HG03108 (cell line): ENCODE measurements around the gene TRABD2A.
"Not testable (repeated sequence)": the region's sequence is repeated elsewhere in the genome, so short reads cannot be mapped to it uniquely, and the experiment has no call there.

Source experiments
- ATAC-seq: cut with Tn5 transposase; IDR thresholded peaks from one replicate; pipeline ENCODE4 v1.9.1; 2021; ENCODE audit warnings: moderate library complexity; ENCODE audit not compliant: unreplicated experiment

The TRABD2A gene, protein sequence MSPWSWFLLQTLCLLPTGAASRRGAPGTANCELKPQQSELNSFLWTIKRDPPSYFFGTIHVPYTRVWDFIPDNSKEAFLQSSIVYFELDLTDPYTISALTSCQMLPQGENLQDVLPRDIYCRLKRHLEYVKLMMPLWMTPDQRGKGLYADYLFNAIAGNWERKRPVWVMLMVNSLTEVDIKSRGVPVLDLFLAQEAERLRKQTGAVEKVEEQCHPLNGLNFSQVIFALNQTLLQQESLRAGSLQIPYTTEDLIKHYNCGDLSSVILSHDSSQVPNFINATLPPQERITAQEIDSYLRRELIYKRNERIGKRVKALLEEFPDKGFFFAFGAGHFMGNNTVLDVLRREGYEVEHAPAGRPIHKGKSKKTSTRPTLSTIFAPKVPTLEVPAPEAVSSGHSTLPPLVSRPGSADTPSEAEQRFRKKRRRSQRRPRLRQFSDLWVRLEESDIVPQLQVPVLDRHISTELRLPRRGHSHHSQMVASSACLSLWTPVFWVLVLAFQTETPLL

DNA sequence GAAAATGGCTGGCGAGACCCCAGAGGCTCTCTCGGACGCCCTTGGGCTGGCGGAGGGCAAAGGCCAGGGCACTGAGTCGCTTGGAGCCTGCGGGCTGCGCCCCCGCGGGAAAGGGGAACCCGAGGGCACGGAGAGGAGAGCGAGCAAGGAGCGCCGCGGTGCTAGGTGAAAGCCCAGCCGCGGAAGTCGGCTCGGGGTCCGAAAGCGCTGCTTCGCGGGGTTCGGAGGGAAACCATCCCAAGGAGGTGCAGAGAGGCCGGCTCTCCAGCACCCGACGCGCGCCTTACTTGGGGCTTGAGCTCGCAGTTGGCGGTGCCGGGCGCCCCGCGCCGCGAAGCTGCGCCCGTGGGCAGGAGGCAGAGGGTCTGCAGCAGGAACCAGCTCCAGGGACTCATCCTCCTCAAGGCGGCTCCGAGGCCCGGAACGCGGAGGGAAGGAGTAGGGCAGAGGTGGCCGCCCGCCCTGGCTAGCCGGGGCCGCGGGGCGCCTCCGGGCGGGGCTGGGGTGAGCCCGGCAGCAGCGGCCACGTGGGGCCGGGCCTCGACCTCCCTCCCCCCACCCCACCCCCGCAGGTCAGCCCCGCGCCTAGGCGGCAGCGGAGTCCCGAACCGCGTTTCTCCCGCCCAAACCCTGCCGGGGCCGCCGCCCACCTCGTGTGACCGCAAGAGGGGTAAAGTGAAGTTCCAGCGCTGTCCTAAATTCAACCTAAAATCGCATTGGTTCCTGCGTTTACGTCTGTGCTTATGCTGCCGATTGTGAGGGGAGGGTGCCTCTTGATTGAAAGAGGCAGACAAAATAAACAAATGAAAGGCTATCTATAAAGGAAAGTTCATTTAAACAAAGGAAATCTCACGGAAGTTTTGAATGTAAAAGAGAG is at the start of gene TRABD2A:
TSS of gene TRABD2A (minus strand) at position 440 of the 877 bp plus-strand sequence. CDS start at position 395, 45 bp downstream.
- no peak for ATAC-seq

DNA sequence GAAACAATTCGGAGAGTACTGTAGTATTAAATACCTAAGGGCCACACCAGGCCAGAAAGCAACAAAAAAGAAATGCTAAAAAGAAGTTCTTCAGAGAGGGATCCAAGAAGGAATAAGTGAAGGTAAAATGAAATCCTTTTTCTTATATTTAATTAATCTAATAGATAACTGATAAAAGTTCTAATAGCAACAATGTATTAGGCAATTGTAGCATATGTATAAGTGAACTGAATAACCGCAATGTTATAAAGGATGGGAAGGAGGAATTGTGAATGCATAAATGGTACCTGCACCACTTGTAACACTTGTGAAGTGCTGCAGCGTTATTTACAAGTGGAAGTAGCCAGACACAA is 46.4 kb upstream of the TRABD2A start:
- ATAC-seq = no peak

DNA sequence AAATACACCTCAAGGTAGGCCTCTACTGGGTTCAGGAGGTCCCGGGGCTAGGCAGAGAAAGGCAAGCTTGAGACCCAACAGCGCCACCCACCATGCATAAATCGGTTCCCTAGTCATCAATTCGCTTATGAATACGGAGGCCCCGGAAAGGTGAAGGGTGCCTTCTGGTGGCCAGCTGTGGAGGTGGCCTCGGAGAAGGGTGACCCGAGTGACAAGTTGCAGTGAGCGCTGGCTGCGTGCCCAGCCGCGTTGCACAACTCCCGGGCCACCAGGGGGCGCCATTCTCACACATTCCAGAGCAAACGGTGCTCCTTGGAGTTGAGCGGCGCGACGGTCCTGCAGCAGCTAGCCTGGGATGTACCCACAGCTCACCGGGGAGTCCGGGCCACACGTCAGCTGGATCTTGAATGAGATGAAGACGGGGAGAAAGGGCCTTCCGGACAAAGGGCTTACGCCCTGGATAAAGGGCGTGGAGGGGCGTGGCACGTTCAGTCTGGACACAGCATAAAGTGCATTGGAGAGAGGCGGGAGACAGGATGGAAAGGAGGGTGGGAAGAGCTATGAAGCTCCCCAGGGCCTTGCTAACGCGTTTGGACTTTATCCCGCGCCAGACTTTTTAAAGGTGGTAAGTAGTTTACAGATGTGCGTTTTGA is 45.0 kb upstream of the TRABD2A start:
- ATAC-seq = peak; percentile 72

DNA sequence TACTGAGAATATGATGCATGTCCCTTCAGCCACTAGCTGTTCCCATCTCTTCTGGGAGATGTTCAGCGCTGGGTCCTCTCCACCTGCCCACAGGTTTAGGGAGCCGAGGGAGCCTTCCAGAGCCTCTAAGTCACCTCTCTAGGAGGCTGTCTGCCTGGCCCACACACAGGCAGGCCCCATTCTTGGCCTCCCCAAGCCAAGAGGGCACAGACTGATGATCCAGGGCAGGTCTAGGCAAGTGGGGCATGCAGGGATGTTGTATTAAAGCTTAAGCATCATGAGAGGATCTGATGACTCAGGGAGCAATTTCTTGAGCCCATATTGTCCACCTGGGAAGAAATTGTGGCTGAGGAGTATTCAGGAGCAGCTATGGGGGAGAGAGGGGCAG is 44.4 kb upstream of the TRABD2A start:
- ATAC-seq = no peak

DNA sequence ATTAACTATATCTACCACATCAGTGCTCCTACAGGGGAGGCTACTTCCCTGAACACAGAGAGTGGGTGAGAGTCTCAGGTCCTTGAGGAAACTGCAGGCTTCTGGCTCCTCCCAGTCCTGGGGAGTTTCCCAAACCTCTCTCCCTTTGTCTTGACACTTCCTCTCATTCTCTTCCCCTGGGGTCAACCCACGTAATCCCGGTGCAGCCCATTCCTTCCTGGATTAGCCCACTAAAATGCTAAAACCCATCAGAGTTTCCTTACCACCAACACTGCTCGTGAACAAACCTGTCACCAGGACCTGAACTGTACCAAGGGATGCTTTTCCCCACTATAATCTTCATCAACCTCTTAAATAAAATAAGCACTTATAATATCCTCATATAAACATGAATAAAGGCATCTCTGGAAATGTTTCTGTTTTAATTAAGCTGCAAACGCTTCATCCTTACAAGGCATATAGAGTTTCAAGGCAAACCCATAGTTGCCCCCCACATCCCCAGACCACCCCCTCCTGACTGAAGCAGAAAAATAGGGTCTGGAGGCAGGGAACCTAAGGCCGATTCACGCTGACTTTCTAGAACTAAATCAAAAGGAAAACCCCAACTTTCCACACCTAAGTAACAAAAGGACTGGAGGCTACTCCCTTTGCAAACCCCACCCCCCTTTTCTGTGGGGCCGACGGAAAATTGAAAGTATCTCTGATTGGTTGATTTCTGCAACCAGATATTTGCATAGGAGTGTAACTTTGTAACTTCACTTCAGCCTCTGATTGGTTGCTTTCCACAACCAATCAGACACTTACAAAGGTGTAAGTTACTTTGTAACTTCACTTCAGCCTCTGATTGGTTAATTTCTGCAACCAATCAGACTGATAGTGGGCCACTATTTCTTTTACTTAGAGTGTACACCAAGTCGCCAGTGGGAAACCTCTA is 43.6 kb upstream of the TRABD2A start:
- no peak for ATAC-seq

DNA sequence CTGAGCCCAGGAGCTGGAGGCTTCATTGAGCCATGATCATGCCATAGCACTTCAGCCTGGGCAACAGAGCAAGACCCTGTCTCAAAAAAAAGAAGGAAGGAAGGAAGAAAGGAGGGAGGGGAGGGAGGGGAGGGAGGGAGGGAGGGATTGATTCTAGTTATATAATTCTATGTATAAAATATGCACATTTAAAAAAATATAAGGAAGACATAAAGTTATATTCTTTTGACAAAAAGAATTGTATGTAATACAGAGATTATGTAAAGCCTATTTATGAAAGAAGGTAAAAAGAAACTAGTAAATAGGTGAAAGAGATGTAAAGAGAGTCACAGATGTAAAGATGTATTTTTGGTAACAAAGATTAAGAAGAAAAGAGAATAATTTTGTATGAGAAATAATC is 42.1 kb upstream of the TRABD2A start:
- ATAC-seq = no peak

DNA sequence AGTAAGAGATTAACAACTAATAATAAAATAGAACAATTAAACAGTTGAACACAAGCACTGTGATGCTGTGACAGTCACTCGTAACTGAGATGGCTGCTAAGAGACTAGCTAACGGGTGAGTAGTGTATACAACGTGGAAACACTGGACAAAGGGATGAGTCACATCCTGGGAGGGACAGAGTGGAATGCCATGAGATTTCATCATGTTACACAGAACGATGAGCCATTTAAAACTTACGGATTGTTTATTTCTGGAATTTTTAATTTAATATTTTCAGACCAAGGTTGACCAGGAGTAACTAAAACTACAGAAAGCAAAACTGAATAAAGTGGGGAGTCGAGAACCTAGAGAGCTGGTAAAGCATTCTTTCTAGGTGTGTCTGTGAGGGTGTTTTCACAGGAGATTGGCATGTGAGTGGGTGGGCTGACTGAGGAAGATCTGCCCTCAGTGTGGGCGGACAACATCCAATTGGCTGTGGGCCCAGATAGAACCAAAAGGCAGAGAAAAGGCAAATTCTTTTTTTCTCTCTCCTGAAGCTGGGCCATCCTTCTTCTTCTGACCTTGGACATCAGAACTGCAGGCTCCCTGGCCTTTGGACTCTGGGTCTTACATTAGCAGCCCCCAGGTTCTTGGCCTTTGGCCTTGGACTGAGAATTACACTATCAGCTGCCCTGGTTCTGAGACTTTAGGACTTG is 39.1 kb upstream of the TRABD2A start:
- peak; percentile 33 for ATAC-seq

DNA sequence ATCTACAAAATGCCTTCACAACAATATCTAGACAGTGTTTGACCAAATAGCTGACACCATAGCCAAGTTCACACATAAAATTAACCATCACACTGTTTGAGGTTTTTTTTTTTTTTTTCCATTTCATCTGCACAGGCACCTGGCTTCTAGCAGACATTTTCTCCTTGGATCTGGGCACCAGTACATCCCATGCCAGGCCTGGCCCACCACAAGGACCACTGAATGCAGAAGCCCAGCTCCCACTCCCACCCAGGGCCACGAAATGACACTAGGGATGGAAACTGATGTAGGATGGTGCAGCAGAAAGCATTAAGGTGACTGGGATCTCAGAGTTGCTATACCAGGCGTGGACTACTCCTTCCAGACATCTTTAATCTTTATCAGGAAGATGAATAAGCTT is 37.5 kb upstream of the TRABD2A start:
- no peak for ATAC-seq

DNA sequence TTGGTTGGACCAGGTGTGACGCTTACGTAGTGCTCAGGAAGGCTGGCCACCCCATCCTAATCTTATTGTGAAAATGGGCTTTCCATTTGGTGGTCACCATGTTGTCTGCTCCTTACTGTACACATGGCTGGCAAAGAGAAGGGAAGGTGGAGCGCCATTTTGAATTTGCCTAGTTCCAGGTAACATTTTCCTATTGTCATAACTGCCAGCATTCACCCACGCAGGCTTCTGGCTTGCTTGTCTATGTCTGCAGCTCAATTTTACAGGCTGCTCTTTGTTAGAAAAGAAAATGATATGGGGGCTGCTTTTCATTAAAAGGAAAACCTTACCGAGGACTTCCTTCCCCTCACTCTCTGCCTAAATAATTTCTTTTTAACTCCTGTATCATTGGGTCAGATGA is 36.9 kb upstream of the TRABD2A start:
- ATAC-seq = not testable (repeated sequence)

DNA sequence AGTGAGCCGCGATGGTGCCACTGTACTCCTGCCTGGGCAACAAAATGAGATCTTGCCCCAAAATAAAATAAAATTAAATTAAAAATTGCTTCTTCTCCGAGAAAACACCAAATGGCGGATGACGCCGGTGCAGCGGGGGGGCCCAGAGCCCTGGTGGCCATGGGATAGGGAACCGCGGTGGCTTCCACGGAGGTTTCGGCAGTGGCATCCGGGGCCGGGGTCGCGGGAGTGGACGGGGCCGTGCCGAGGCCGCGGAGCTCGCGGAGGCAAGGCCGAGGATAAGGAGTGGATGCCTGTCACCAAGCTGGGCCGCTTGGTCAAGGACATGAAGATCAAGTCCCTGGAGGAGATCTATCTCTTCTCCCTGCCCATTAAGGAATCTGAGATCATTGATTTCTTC is 34.8 kb upstream of the TRABD2A start:
- ATAC-seq = not testable (repeated sequence)

DNA sequence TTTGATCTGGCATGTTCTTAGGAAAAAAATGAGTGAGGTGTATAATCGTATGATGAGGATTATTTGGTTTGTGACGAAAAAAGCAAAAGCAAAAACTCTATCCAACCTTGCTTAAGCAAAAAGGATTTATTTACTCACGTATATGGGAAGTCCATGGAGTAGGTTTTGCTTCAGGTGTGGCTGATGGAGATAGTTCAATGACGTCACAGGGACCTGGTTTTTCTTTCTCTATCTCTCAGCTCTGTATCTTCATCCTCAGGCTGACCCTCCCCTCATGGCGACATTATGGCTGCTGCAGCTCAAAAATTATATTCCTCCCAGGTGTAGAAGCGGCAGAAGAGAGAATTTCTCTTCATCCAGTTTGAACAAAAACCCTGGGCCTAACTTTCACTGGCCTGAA is 33.5 kb upstream of the TRABD2A start:
- ATAC-seq = no peak

DNA sequence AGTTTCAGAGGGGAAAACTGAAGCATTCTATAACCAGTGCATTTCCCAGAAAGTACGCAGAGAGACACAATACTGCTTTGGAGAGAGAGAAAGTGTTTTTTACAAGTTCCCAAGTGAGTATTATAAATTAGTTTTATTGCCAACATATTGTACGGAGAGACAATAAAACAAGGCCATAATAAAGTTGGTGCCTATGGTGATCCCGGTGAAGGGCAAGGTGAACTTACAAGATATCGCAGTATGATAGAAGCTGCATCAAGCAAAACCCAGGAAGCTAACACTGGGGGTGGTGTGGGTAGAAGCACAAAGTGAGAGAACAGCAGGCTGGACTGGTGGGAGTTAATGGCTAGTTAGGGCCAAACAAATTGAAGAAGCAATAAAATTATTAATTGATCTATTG is 32.1 kb upstream of the TRABD2A start:
- no peak for ATAC-seq

DNA sequence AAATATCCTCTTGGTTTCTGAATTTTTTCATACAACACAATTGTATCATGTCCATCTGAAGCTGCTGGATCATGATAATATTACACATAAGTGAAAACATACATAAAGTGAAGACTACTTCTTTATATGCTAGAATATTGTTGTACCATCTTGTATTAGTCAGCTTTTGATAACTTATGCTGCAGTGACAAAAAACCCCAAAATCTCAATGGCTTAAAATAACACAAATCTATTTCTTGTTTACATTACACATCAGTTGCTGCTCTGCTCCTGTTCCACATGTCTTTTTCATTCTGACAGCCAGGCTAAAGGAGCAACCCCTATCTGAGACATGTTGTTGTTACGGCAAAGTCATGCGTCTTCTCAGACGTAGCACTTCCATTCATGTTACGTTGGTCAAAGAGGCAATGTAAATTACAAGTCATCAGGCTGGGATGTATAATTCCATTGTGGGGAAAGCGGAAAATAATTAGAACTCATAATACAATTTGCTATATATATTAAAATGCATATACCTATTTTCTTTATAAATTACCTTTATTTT is 30.3 kb upstream of the TRABD2A start:
- no peak for ATAC-seq

DNA sequence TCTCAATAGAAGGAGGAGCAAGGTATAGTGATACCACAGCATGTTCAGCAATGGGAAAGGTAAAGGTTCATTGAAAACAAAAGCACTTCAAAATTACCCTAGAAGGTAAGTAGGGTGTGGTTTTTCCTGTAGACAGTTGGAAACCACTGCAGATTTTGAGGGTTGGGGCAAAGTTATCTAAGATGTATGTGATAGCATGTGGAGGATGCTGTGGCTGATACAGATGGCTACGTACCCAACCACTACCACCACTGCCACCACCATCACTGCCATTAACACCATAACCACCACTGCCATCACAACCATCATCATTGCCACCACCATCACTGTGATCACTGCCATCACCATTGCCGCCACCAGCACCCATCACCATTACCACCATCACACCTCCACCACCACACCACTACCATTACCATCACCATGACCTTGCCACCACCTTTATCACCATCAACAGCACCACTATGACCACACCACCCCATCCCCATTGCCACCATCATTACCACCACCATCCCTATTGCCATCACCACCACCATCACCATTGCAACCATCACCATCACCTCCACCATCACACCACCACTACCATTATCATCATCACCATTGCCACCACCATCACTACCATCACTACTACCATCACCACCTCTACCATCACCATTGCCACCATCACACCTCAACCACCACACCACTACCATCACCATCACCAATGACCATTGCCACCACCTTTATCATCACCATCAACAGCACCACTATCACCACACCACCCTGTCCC is 28.2 kb upstream of the TRABD2A start:
- no peak for ATAC-seq

DNA sequence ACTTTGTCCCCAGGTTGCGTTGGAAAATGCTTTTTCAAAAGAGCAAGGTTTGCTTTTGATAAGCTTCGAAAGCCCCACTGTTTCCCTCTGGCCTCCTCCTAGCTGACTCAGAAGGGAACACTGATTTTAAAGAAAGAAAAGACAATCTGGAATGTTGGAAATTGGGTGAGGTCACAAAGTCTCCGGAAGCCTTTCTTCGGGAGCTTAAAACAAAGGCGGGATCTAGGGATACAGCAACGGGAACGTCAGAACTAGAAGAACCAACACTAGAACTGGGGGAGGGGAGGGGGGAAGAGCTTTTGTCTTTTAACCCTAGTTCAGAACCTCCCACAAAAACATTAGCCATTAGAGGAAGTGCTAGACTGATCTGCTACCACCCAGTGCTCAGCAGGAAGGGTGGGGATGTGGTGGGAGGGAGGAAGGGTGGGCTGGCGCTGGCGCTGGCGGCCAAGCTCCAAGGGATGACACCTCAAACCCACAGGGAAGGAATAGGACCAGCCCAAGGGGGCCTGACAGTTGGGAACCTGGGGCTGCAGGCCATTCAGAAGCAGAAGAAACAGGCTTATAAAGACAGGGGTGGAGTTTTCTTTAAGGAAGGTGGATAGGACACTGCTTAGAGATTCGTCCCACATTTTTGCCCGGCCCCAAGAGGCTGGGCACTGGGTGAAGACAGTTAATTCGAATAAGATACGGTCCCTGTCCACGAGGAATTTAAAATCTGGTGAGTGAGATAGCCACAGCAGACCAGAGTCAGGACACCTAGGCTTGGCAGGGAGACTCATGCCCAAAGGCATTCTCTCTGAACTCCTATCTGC is 26.2 kb upstream of the TRABD2A start:
- peak; percentile 53 for ATAC-seq

DNA sequence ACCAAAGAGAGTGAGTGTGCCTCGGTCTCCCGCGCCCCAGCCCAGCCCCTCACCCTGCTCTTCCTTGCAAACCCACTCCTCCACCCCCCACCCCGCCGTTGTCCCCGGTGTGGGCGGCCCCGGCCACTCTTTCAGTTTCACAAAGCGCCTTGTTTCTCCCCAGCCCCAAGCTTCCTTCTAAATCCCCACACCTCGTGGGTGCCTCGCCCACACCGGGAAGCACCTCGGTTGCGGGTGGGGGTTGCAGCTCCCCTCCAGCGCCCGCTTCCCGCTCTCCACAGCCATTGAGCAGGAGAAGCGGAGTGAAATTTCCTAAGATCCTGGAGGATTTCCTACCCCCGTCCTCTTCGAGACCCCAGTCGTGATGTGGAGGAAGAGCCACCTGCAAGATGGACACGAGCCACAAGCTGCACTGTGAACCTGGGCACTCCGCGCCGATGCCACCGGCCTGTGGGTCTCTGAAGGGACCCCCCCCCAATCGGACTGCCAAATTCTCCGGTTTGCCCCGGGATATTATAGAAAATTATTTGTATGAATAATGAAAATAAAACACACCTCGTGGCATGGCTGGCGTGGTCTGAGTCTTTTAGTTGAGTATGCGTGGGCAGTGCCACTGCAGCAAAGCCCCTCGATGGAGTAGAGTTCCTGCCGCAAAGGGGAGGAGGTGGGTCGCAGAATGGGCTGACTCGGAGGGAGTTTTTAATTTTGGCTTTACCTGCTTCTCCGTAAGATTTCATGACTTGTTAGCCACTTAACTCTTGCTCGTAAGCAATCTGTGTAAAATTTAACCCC is 25.4 kb upstream of the TRABD2A start:
- peak; percentile 24 for ATAC-seq
